Endodermal cell (in vitro differentiated cells): ENCODE results near the gene MOCS1. TPM values are rescaled to one million over a fixed set of nuclear protein-coding genes. Genes with fewer than 3 reads are reported as not detected.

Source experiments
- DNase-seq: peaks from one replicate; pipeline ENCODE4 v3.0.0-alpha.2; 2017
- H3K27ac ChIP-seq: 2 replicates; pipeline ENCODE4 v1.5.1; 2013; ENCODE audit warnings: mild to moderate bottlenecking, low read depth, low read length, moderate library complexity
- H3K27me3 ChIP-seq: 2 replicates; pipeline ENCODE4 v1.6.1; 2013; ENCODE audit warnings: mild to moderate bottlenecking, low read length, moderate library complexity; ENCODE audit not compliant: insufficient read depth, control insufficient read depth, poor library complexity, severe bottlenecking
- H3K36me3 ChIP-seq: 2 replicates; pipeline ENCODE4 v1.7.0; 2013; ENCODE audit warnings: mild to moderate bottlenecking, low read length, moderate library complexity; ENCODE audit not compliant: control insufficient read depth, insufficient read depth
- H3K4me1 ChIP-seq: one replicate; pipeline ENCODE4 v1.7.0; 2013; ENCODE audit warnings: low read length; ENCODE audit not compliant: control insufficient read depth, insufficient read depth
- H3K4me3 ChIP-seq: 2 replicates; pipeline ENCODE4 v1.5.1; 2013; ENCODE audit warnings: mild to moderate bottlenecking, low read length, moderate library complexity
- H3K9ac ChIP-seq: 2 replicates; pipeline ENCODE4 v1.6.1; 2013; ENCODE audit warnings: mild to moderate bottlenecking, low read length, moderate library complexity; ENCODE audit not compliant: poor library complexity, severe bottlenecking; ENCODE audit errors: extremely low read depth
- H3K9me3 ChIP-seq: 2 replicates; pipeline ENCODE4 v1.6.1; 2013; ENCODE audit warnings: mild to moderate bottlenecking, low read length, moderate library complexity; ENCODE audit not compliant: control insufficient read depth
- H3K27ac Mint-ChIP-seq: 2 replicates; pipeline ENCODE4 v1.8.0; 2020; ENCODE audit warnings: mixed read lengths
- H3K27me3 Mint-ChIP-seq: 2 replicates; pipeline ENCODE4 v1.8.0; 2021; ENCODE audit warnings: mild to moderate bottlenecking, mixed read lengths; ENCODE audit not compliant: insufficient read depth
- H3K36me3 Mint-ChIP-seq: 2 replicates; pipeline ENCODE4 v1.8.0; 2020; ENCODE audit warnings: low read depth, mixed read lengths
- H3K4me1 Mint-ChIP-seq: 2 replicates; pipeline ENCODE4 v1.8.0; 2020; ENCODE audit warnings: mixed read lengths
- H3K4me3 Mint-ChIP-seq: 2 replicates; pipeline ENCODE4 v1.8.0; 2020; ENCODE audit warnings: mild to moderate bottlenecking, moderate library complexity, mixed read lengths
- H3K9me3 Mint-ChIP-seq: 2 replicates; pipeline ENCODE4 v1.8.0; 2020; ENCODE audit warnings: mild to moderate bottlenecking, mixed read lengths
- CTCF ChIP-seq: fragments of 200-600 bp; sonication (generic); conservative IDR thresholded peaks from 2 replicates; pipeline ENCODE4 v1.5.0; 2021; ENCODE audit warnings: antibody characterized with exemption, mild to moderate bottlenecking
- WGBS, 2 experiments: methylation state at CpG; one replicate each; pipeline versions ENCODE4 v1.1.5 to v1.1.7; 2013; ENCODE audit warnings: missing lambda C conversion rate in 2 of 2, mixed read lengths in 1 of 2; ENCODE audit not compliant: insufficient coverage in 1 of 2, insufficient read length in 1 of 2; 5-methylcytosine and 5-hydroxymethylcytosine counted together
- total RNA-seq, 2 donors: library from RNA; stranded (reverse); fragmentation: NEBNext Ultra II Directional in 1 of 2; extraction: Animal tissue kit (Norgen Biotek cat#: 25700) in 1 of 2; gene quantifications; 2 replicates in 1 of 2; 3 replicates in 1 of 2; pipeline ENCODE4 v1.2.1, GENCODE V29; 2021

The MOCS1 gene
- total RNA-seq, 2 donors from 2014 or later = 8.7 to 11.3 TPM

GRCh38 chr6:39917329-39917728 is 16.9 kb downstream of the MOCS1 start:
- no peaks in the 10 kb centered on the region for H3K36me3 ChIP-seq
- H3K4me1 ChIP-seq = peaks cover 3% of the 10 kb centered on the region
- H3K27me3 Mint-ChIP-seq = no peaks in the 10 kb centered on the region
- H3K9me3 Mint-ChIP-seq = no peaks in the 10 kb centered on the region
- peaks cover 18% of the 10 kb centered on the region for H3K36me3 Mint-ChIP-seq
- H3K27ac Mint-ChIP-seq = no peak overlapping the region
- H3K4me3 Mint-ChIP-seq = no peak overlapping the region
- no peak overlapping the region for H3K4me3 ChIP-seq
- H3K9ac ChIP-seq = no peak overlapping the region
- TF ChIP-seq CTCF = no peak
- H3K9me3 ChIP-seq = no peaks in the 10 kb centered on the region
- WGBS, 2 experiments = 60 to 87% methylated on average over 1 to 4 of the region's 4 CpGs
- peaks cover 10% of the 10 kb centered on the region for H3K4me1 Mint-ChIP-seq
- H3K27me3 ChIP-seq = no peaks in the 10 kb centered on the region
- DNase-seq = no peak
- no peak overlapping the region for H3K27ac ChIP-seq

GRCh38 chr6:39915866-39916265 is 18.4 kb downstream of the MOCS1 start:
- no peak for DNase-seq
- Histone ChIP-seq H3K9ac (no peak overlapping the region), H3K27ac (no peak overlapping the region), H3K4me1 (peaks cover 3% of the 10 kb centered on the region), H3K36me3 (no peaks in the 10 kb centered on the region), H3K4me3 (no peak overlapping the region), H3K9me3 (no peaks in the 10 kb centered on the region), H3K27me3 (no peaks in the 10 kb centered on the region)
- 92 to 100% methylated on average over 1 to 5 of the region's 5 CpGs for WGBS, 2 experiments
- Mint-ChIP-seq H3K4me3 (no peak overlapping the region), H3K4me1 (peaks cover 10% of the 10 kb centered on the region), H3K27ac (no peak overlapping the region), H3K27me3 (no peaks in the 10 kb centered on the region), H3K36me3 (peaks cover 12% of the 10 kb centered on the region), H3K9me3 (no peaks in the 10 kb centered on the region)
- TF ChIP-seq CTCF = no peak

DNA sequence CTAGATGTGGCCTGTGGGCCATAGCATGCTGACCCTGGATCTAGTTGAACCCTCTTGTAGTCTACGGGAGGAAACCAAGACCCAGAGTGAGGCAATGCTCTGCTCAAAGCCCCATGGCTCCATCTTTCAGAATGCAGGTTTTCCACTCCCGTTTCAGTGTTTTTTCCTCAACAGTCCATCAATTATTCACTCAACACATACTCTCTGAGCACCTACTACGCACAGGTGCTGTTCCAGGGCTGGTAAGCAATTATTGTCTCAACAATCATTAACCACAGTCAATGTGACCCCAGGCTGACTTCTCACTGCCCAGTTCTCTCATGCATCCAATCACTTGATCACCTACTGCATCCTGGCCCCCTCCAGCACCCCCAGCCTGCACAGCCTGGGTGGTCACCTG is 20.0 kb downstream of the MOCS1 start:
- no peak overlapping the region for H3K27ac Mint-ChIP-seq
- H3K36me3 Mint-ChIP-seq = peaks cover 6% of the 10 kb centered on the region
- Histone ChIP-seq H3K36me3 (no peaks in the 10 kb centered on the region), H3K4me3 (no peak overlapping the region), H3K27ac (no peak overlapping the region), H3K9ac (no peak overlapping the region), H3K9me3 (no peaks in the 10 kb centered on the region), H3K4me1 (peaks cover 3% of the 10 kb centered on the region), H3K27me3 (no peaks in the 10 kb centered on the region)
- 92 to 100% methylated on average over 2 to 3 of the region's 3 CpGs for WGBS, 2 experiments
- H3K4me1 Mint-ChIP-seq = peaks cover 10% of the 10 kb centered on the region
- no peak overlapping the region for H3K4me3 Mint-ChIP-seq
- no peak for DNase-seq
- no peaks in the 10 kb centered on the region for H3K9me3 Mint-ChIP-seq
- H3K27me3 Mint-ChIP-seq = no peaks in the 10 kb centered on the region
- TF ChIP-seq CTCF = no peak
